Karpas-422 (cell line): ENCODE data around the gene FMO5. TPM values are rescaled to one million over a fixed set of nuclear protein-coding genes. Genes with fewer than 3 reads are reported as not detected.

Experiments used
- DNase-seq: peaks from one replicate; pipeline ENCODE4 v3.0.0-alpha.2; 2015
- H2AFZ ChIP-seq: fragments of 200-600 bp; sonication (generic); 2 replicates; pipeline ENCODE4 v1.6.1; 2014; ENCODE audit warnings: antibody characterized with exemption, low read length, mixed read lengths
- H3K27ac ChIP-seq: fragments of 200-600 bp; sonication (generic); 2 replicates; pipeline ENCODE4 v1.5.1; 2014; ENCODE audit warnings: mild to moderate bottlenecking, low read length, moderate library complexity
- H3K27me3 ChIP-seq: fragments of 200-600 bp; sonication (generic); 2 replicates; pipeline ENCODE4 v1.6.1; 2014; ENCODE audit warnings: low read length, mixed read lengths
- H3K36me3 ChIP-seq: fragments of 200-600 bp; sonication (generic); 2 replicates; pipeline ENCODE4 v1.6.1; 2014; ENCODE audit warnings: low read length, mixed read lengths; ENCODE audit not compliant: insufficient read depth
- H3K4me1 ChIP-seq: fragments of 200-600 bp; sonication (generic); 2 replicates; pipeline ENCODE4 v1.6.1; 2014; ENCODE audit warnings: mild to moderate bottlenecking, low read length, mixed read lengths
- H3K4me2 ChIP-seq: fragments of 200-600 bp; sonication (generic); 2 replicates; pipeline ENCODE4 v1.6.1; 2014; ENCODE audit warnings: low read length, low read depth, mild to moderate bottlenecking; ENCODE audit not compliant: poor library complexity, severe bottlenecking
- H3K4me3 ChIP-seq: fragments of 200-600 bp; sonication (generic); 2 replicates; pipeline ENCODE4 v1.5.1; 2014; ENCODE audit warnings: mild to moderate bottlenecking, antibody characterized with exemption, low read length, mixed read lengths
- H3K79me2 ChIP-seq: fragments of 200-600 bp; sonication (generic); 2 replicates; pipeline ENCODE4 v1.6.1; 2014; ENCODE audit warnings: mild to moderate bottlenecking, low read length, mixed read lengths
- H3K9ac ChIP-seq: fragments of 200-600 bp; sonication (generic); 2 replicates; pipeline ENCODE4 v1.6.0; 2014; ENCODE audit warnings: low read length
- H3K9me2 ChIP-seq: fragments of 200-600 bp; sonication (generic), shearing (Covaris generic); replicated peaks from 2 replicates; pipeline ENCODE4 v1.6.0; 2014; ENCODE audit warnings: mild to moderate bottlenecking, low read length, moderate library complexity; ENCODE audit not compliant: insufficient read depth
- H3K9me3 ChIP-seq: fragments of 300-700, 200-600 bp; sonication (generic); 2 replicates; pipeline ENCODE4 v1.6.1; 2014; ENCODE audit warnings: low read length, mixed read lengths
- H4K20me1 ChIP-seq: fragments of 200-600 bp; sonication (generic); 2 replicates; pipeline ENCODE4 v1.6.1; 2014; ENCODE audit warnings: mild to moderate bottlenecking, antibody characterized with exemption, low read length, low read depth; ENCODE audit not compliant: insufficient read depth
- total RNA-seq: library from RNA; depleted of rRNA; stranded (reverse); fragments of >200 nt; shearing (Covaris generic); gene quantifications from 2 replicates; pipeline ENCODE4 v1.2.3, GENCODE V29; 2014; ENCODE audit warnings: low replicate concordance; rRNA removed

FMO5 gene
- total RNA-seq, result not detected in 2 replicates

GRCh38 chr1:147225193-147225730 lies at the start of gene FMO5:
TSS of gene FMO5 (minus strand) at chr1:147225339. CDS start at chr1:147225029, 310 bp downstream.
- Histone ChIP-seq H4K20me1 (no peaks in the 10 kb centered on the region), H3K4me1 (peaks cover 14% of the 10 kb centered on the region), H3K4me2 (peak within 1 kb of the TSS; percentile 89), H3K4me3 (peak within 1 kb of the TSS; percentile 71), H3K9me2 (no peaks in the 10 kb centered on the region), H3K9me3 (no peaks in the 10 kb centered on the region), H3K79me2 (no peaks in the 10 kb centered on the region), H3K27me3 (no peaks in the 10 kb centered on the region), H3K36me3 (no peaks in the 10 kb centered on the region), H2AFZ (peak within 1 kb of the TSS; percentile 98), H3K27ac (no peak within 1 kb of the TSS), H3K9ac (peak within 1 kb of the TSS; percentile 66)
- DNase-seq, result peak; percentile 70

- H2AFZ ChIP-seq, result no peak overlapping the region
- H3K9ac ChIP-seq, result no peak overlapping the region
- H3K4me3 ChIP-seq, result no peak overlapping the region
- H3K36me3 ChIP-seq, result peaks cover 40% of the 10 kb centered on the region; the same call in 1 of the 2 replicates
- peaks cover 3% of the 10 kb centered on the region; the same call in 1 of the 2 replicates for H3K4me1 ChIP-seq
- no peaks in the 10 kb centered on the region for H3K9me3 ChIP-seq
- no peak overlapping the region for H3K4me2 ChIP-seq
- H3K9me2 ChIP-seq, result no peaks in the 10 kb centered on the region
- H3K27ac ChIP-seq, result no peak overlapping the region; the same call in 1 of the 2 replicates
- H4K20me1 ChIP-seq, result no peaks in the 10 kb centered on the region
- no peaks in the 10 kb centered on the region; the same call in 1 of the 2 replicates for H3K79me2 ChIP-seq
- DNase-seq, result peak; percentile 87
- no peaks in the 10 kb centered on the region for H3K27me3 ChIP-seq
These were observed 48.5 kb upstream of the FMO5 start for GRCh38 chr1:147273409-147274336.

- Histone ChIP-seq H3K36me3 (peaks cover 44% of the 10 kb centered on the region; the same call in 1 of the 2 replicates), H3K79me2 (no peaks in the 10 kb centered on the region; the same call in 1 of the 2 replicates), H3K4me3 (no peak overlapping the region), H3K9me2 (no peaks in the 10 kb centered on the region), H3K9ac (no peak overlapping the region), H3K27me3 (no peaks in the 10 kb centered on the region), H3K4me1 (peaks cover 3% of the 10 kb centered on the region; the same call in 1 of the 2 replicates), H3K4me2 (no peak overlapping the region), H4K20me1 (no peaks in the 10 kb centered on the region), H2AFZ (no peak overlapping the region), H3K9me3 (no peaks in the 10 kb centered on the region), H3K27ac (no peak overlapping the region)
- no peak for DNase-seq
These were observed 46.9 kb upstream of the FMO5 start for GRCh38 chr1:147272042-147272441.

GRCh38 chr1:147270721-147271120 lies 45.6 kb upstream of the FMO5 start:
- Histone ChIP-seq H3K4me2 (no peak overlapping the region), H3K27ac (no peak overlapping the region), H3K9ac (no peak overlapping the region), H3K36me3 (peaks cover 45% of the 10 kb centered on the region; the same call in 1 of the 2 replicates), H3K9me2 (no peaks in the 10 kb centered on the region), H2AFZ (no peak overlapping the region), H4K20me1 (no peaks in the 10 kb centered on the region), H3K79me2 (no peaks in the 10 kb centered on the region; the same call in 1 of the 2 replicates), H3K27me3 (no peaks in the 10 kb centered on the region), H3K4me1 (peaks cover 3% of the 10 kb centered on the region; the same call in 1 of the 2 replicates), H3K4me3 (no peak overlapping the region), H3K9me3 (no peaks in the 10 kb centered on the region)
- no peak for DNase-seq

GRCh38 chr1:147267711-147268110 lies 42.6 kb upstream of the FMO5 start:
- Histone ChIP-seq H3K4me1 (no peaks in the 10 kb centered on the region), H3K27me3 (no peaks in the 10 kb centered on the region), H3K9ac (no peak overlapping the region), H3K79me2 (no peaks in the 10 kb centered on the region), H4K20me1 (no peaks in the 10 kb centered on the region), H3K4me2 (no peak overlapping the region), H3K9me2 (no peaks in the 10 kb centered on the region), H3K36me3 (peaks cover 31% of the 10 kb centered on the region; the same call in 1 of the 2 replicates), H3K27ac (no peak overlapping the region), H3K9me3 (no peaks in the 10 kb centered on the region), H2AFZ (no peak overlapping the region), H3K4me3 (no peak overlapping the region)
- no peak for DNase-seq

GRCh38 chr1:147266381-147266780 lies 41.2 kb upstream of the FMO5 start:
- Histone ChIP-seq H3K27me3 (no peaks in the 10 kb centered on the region), H2AFZ (no peak overlapping the region), H3K79me2 (peaks cover 4% of the 10 kb centered on the region; the same call in 1 of the 2 replicates), H3K9me3 (no peaks in the 10 kb centered on the region), H3K4me1 (no peaks in the 10 kb centered on the region), H3K27ac (no peak overlapping the region), H3K4me3 (no peak overlapping the region), H3K36me3 (peaks cover 37% of the 10 kb centered on the region; the same call in 1 of the 2 replicates), H3K4me2 (no peak overlapping the region), H3K9ac (no peak overlapping the region), H3K9me2 (no peaks in the 10 kb centered on the region), H4K20me1 (no peaks in the 10 kb centered on the region)
- no peak for DNase-seq

GRCh38 chr1:147264158-147264768 lies 39.1 kb upstream of the FMO5 start:
- no peak overlapping the region for H3K4me3 ChIP-seq
- H2AFZ ChIP-seq, result no peak overlapping the region
- H3K9me3 ChIP-seq, result no peaks in the 10 kb centered on the region
- H3K4me1 ChIP-seq, result no peaks in the 10 kb centered on the region
- H3K27ac ChIP-seq, result no peak overlapping the region
- no peaks in the 10 kb centered on the region for H4K20me1 ChIP-seq
- peaks cover 55% of the 10 kb centered on the region; the same call in 1 of the 2 replicates for H3K36me3 ChIP-seq
- H3K27me3 ChIP-seq, result no peaks in the 10 kb centered on the region
- no peak overlapping the region for H3K9ac ChIP-seq
- H3K4me2 ChIP-seq, result no peak overlapping the region
- H3K9me2 ChIP-seq, result no peaks in the 10 kb centered on the region
- DNase-seq, result no peak
- peaks cover 20% of the 10 kb centered on the region for H3K79me2 ChIP-seq

GRCh38 chr1:147260956-147261355 lies 35.8 kb upstream of the FMO5 start:
- no peaks in the 10 kb centered on the region for H3K9me2 ChIP-seq
- H3K4me1 ChIP-seq, result no peaks in the 10 kb centered on the region
- DNase-seq, result no peak
- H2AFZ ChIP-seq, result no peak overlapping the region
- H3K27ac ChIP-seq, result no peak overlapping the region
- H4K20me1 ChIP-seq, result no peaks in the 10 kb centered on the region
- no peak overlapping the region for H3K4me3 ChIP-seq
- peaks cover 54% of the 10 kb centered on the region for H3K36me3 ChIP-seq
- H3K4me2 ChIP-seq, result no peak overlapping the region
- H3K27me3 ChIP-seq, result no peaks in the 10 kb centered on the region
- peaks cover 51% of the 10 kb centered on the region for H3K79me2 ChIP-seq
- no peak overlapping the region for H3K9ac ChIP-seq
- no peaks in the 10 kb centered on the region for H3K9me3 ChIP-seq
